ENCODE measurements around the gene SIPA1. TPM values are rescaled to one million over a fixed set of nuclear protein-coding genes. Genes with fewer than 3 reads are reported as not detected.
"Not testable (repeated sequence)": the region's sequence is repeated elsewhere in the genome, so short reads cannot be mapped to it uniquely, and the experiment has no call there.

SIPA1 gene
- total RNA-seq, 3 donors from 2014 or later, result 23.2 to 52.5 (median 28.1) TPM

DNA sequence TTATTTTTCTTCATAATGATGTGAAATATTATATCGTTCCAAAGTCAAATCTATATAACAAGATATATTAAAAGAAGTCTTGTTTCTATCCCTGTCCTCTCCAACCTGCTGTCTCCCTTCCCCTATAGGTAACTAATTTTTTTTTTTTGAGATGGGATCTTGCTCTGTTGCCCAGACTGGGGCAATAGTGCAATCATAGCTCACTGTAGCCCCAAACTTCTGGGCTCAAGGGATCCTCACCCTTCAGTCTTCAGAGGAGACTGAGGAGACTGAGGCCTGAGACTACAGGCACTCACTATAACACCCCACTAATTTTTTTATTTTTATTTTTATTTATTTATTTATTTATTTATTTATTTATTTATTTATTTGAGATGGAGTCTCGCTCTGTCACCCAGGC is 35.1 kb downstream of the SIPA1 start:
- H3K4me1 ChIP-seq (ENCODE audit: low read depth), result no peaks in the 10 kb centered on the region
- no peaks in the 10 kb centered on the region for H3K36me3 ChIP-seq (ENCODE audit: low read depth)
- no peaks in the 10 kb centered on the region for H3K9me3 ChIP-seq
- no peak overlapping the region for H3K4me3 ChIP-seq
- intact Hi-C loops (cut with DNase I, micrococcal nuclease), result no loop called here
- DNase-seq, result no peak
- TF ChIP-seq, protein P1, sequence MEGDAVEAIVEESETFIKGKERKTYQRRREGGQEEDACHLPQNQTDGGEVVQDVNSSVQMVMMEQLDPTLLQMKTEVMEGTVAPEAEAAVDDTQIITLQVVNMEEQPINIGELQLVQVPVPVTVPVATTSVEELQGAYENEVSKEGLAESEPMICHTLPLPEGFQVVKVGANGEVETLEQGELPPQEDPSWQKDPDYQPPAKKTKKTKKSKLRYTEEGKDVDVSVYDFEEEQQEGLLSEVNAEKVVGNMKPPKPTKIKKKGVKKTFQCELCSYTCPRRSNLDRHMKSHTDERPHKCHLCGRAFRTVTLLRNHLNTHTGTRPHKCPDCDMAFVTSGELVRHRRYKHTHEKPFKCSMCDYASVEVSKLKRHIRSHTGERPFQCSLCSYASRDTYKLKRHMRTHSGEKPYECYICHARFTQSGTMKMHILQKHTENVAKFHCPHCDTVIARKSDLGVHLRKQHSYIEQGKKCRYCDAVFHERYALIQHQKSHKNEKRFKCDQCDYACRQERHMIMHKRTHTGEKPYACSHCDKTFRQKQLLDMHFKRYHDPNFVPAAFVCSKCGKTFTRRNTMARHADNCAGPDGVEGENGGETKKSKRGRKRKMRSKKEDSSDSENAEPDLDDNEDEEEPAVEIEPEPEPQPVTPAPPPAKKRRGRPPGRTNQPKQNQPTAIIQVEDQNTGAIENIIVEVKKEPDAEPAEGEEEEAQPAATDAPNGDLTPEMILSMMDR (IDR thresholded peaks at IDR 0.05), result no peak
- ATAC-seq, result no peak

GRCh38 chr11:65680192-65680743 is 42.4 kb downstream of the SIPA1 start:
- no peaks in the 10 kb centered on the region for H3K36me3 ChIP-seq (ENCODE audit: low read depth)
- DNase-seq (no peak), ATAC-seq (no peak)
- no peaks in the 10 kb centered on the region for H3K9me3 ChIP-seq
- H3K4me1 ChIP-seq (ENCODE audit: low read depth), result no peaks in the 10 kb centered on the region
- TF ChIP-seq, protein P1 (IDR thresholded peaks at IDR 0.05), result no peak
- no peak overlapping the region for H3K4me3 ChIP-seq
- intact Hi-C loops (cut with DNase I, micrococcal nuclease), result no loop called here

DNA sequence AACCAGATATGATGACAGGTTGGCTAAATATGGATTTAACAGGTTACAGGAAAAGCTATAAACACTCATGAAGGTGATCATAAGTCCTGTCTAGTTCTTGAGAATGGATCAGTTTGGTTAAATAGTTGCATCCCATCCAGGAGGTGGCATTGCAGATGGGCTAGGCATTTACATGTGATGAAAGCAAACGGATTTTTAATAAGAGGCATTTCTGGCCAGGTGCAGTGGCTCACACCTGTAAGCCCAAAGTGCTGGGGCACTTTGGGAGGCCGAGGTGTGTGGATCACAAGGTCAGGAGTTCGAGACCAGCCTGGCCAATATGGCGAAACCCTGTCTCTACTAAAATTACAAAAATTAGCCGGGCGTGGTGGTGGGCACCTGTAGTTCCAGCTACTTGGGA is 45.6 kb downstream of the SIPA1 start:
- DNase-seq; H3K36me3 ChIP-seq (ENCODE audit: low read depth); H3K4me3 ChIP-seq; H3K9me3 ChIP-seq; ATAC-seq; H3K4me1 ChIP-seq (ENCODE audit: low read depth); intact Hi-C loops (cut with DNase I, micrococcal nuclease): not testable (repeated sequence)

- intact Hi-C loops (cut with DNase I, micrococcal nuclease), result no loop called here
- no peaks in the 10 kb centered on the region for H3K36me3 ChIP-seq (ENCODE audit: low read depth)
- H3K4me1 ChIP-seq (ENCODE audit: low read depth), result no peaks in the 10 kb centered on the region
- no peaks in the 10 kb centered on the region for H3K9me3 ChIP-seq
- TF ChIP-seq, protein P1 (IDR thresholded peaks at IDR 0.05), result no peak
- DNase-seq, result no peak
- no peak overlapping the region for H3K4me3 ChIP-seq
- ATAC-seq, result no peak
Observed at GRCh38 chr11:65685981-65686380, 48.1 kb downstream of the SIPA1 start.

- H3K4me1 ChIP-seq (ENCODE audit: low read depth); ATAC-seq; H3K36me3 ChIP-seq (ENCODE audit: low read depth); DNase-seq; H3K9me3 ChIP-seq; H3K4me3 ChIP-seq; intact Hi-C loops (cut with DNase I, micrococcal nuclease): not testable (repeated sequence)
Observed at GRCh38 chr11:65691847-65692246, 53.9 kb downstream of the SIPA1 start.

DNA sequence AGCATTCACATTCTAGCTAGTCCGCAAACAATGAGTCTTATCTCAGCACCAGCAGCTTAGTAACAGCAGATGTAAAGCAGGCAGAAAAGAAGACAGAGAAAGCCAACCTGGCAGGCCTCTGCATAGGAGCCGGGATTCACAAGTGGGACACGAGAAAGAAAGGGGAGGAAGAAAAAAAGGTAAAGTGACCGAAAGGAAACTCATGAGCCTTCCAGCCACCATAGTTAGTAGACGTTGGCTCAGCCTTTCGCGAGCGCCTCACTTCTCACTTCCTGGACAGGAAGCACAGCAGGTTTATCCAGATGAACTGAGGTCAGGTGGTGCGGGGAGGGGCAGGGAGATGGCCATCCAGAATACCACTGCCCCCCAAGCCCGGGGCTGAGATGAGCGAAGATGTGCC is 54.5 kb downstream of the SIPA1 start:
- Histone ChIP-seq H3K9me3 (no peaks in the 10 kb centered on the region), H3K36me3 (ENCODE audit: low read depth) (no peaks in the 10 kb centered on the region), H3K4me1 (ENCODE audit: low read depth) (peaks cover 9% of the 10 kb centered on the region), H3K4me3 (no peak overlapping the region)
- TF ChIP-seq, protein P1 (IDR thresholded peaks at IDR 0.05), result no peak
- peak; percentile 53 for ATAC-seq
- DNase-seq, result peak; percentile 59 to 69 (median 60)
- intact Hi-C loops (cut with DNase I, micrococcal nuclease), result no loop called here
